DND-41 (cell line): ENCODE measurements around the gene RASA4B.

Experiments used
- ATAC-seq: fragments of 200-7000 bp; cut with Tn5 transposase; 3 replicates; pipeline ENCODE4 v1.9.1; 2021; ENCODE audit warnings: low read depth; ENCODE audit not compliant: insufficient read depth
- DNase-seq: peaks from one replicate; pipeline ENCODE4 v3.0.0-alpha.2; 2020
- H2AFZ ChIP-seq: 2 replicates; pipeline ENCODE4 v1.6.0; 2012; ENCODE audit warnings: low read depth, low read length
- H3K27ac ChIP-seq: 2 replicates; pipeline ENCODE4 v1.5.1; 2012; ENCODE audit warnings: low read length, inconsistent platforms
- H3K27me3 ChIP-seq: fragments of 200-600 bp; sonication (generic); 2 replicates; pipeline ENCODE4 v1.6.0; 2012; ENCODE audit warnings: low read length, mild to moderate bottlenecking, inconsistent platforms; ENCODE audit not compliant: insufficient read depth, poor library complexity
- H3K36me3 ChIP-seq: 2 replicates; pipeline ENCODE4 v1.5.1; 2012; ENCODE audit warnings: low read length, inconsistent platforms; ENCODE audit not compliant: insufficient read depth
- H3K4me1 ChIP-seq: 2 replicates; pipeline ENCODE4 v1.5.1; 2012; ENCODE audit warnings: mild to moderate bottlenecking, low read length; ENCODE audit not compliant: insufficient read depth
- H3K4me2 ChIP-seq: 2 replicates; pipeline ENCODE4 v1.6.0; 2012; ENCODE audit warnings: mild to moderate bottlenecking, moderate library complexity, low read length, inconsistent platforms; ENCODE audit not compliant: insufficient read depth
- H3K4me3 ChIP-seq, 2 experiments: fragments of 200-600 bp in 1 of 2; shearing (Covaris generic) in 1 of 2; 2 replicates each; pipeline ENCODE4 v1.5.1; 2012 to 2016; ENCODE audit warnings: inconsistent platforms in 2 of 2, low read length in 2 of 2, mild to moderate bottlenecking in 2 of 2, low read depth in 1 of 2, moderate library complexity in 1 of 2
- H3K79me2 ChIP-seq: 2 replicates; pipeline ENCODE4 v1.6.0; 2012; ENCODE audit warnings: low read length, inconsistent platforms; ENCODE audit not compliant: insufficient read depth
- H3K9ac ChIP-seq: 2 replicates; pipeline ENCODE4 v1.6.0; 2012; ENCODE audit warnings: low read depth, mild to moderate bottlenecking, inconsistent platforms, low read length, moderate library complexity
- H3K9me3 ChIP-seq: 2 replicates; pipeline ENCODE4 v1.5.1; 2012; ENCODE audit warnings: low read length, moderate library complexity, mild to moderate bottlenecking, inconsistent platforms; ENCODE audit not compliant: insufficient read depth, severe bottlenecking
- H4K20me1 ChIP-seq: 2 replicates; pipeline ENCODE4 v1.6.0; 2012; ENCODE audit warnings: low read length; ENCODE audit not compliant: insufficient read depth
- EZH2 ChIP-seq: IDR thresholded peaks from 3 replicates; pipeline ENCODE4 v1.6.1; 2012; ENCODE audit warnings: borderline replicate concordance, low read depth, mild to moderate bottlenecking, moderate library complexity, low read length, inconsistent platforms; ENCODE audit not compliant: severe bottlenecking
- TF ChIP-seq, protein P1 (sequence below): IDR thresholded peaks from 2 replicates; pipeline ENCODE4 v1.5.1; 2012; ENCODE audit warnings: borderline replicate concordance, low read length, moderate library complexity, mild to moderate bottlenecking; ENCODE audit not compliant: poor library complexity, severe bottlenecking; ENCODE audit errors: extremely low read depth

RASA4B gene

DNA sequence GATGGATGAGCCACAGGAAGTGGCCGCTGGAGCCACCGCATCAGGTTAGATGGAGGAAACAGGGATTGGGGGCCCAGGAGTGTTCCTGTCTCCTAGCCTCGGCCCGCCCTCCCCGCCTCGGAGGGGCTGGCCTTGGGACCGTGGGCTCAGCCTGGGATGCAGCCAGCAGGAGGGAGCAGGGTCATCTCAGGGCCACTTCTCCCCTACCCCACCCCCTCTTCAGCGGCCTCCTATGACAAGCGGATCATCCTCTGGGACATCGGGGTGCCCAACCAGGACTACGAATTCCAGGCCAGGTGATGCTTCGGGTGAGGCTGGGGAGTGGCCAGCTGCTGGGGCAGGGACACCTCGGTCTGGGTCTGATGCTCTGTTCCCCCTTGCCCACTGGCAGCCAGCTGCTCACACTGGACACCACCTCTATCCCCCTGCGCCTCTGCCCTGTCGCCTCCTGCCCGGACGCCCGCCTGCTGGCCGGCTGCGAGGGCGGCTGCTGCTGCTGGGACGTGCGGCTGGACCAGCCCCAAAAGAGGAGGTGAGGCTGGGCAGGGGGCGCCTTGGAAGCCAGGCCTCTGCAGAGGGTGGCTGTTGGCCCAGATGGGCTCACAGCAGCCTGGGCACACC lies 48.1 kb downstream of the RASA4B start:
- peaks cover 52% of the 10 kb centered on the region for H3K36me3 ChIP-seq
- no peaks in the 10 kb centered on the region for H3K9me3 ChIP-seq
- no peak overlapping the region for H3K27ac ChIP-seq
- TF ChIP-seq, protein P1, sequence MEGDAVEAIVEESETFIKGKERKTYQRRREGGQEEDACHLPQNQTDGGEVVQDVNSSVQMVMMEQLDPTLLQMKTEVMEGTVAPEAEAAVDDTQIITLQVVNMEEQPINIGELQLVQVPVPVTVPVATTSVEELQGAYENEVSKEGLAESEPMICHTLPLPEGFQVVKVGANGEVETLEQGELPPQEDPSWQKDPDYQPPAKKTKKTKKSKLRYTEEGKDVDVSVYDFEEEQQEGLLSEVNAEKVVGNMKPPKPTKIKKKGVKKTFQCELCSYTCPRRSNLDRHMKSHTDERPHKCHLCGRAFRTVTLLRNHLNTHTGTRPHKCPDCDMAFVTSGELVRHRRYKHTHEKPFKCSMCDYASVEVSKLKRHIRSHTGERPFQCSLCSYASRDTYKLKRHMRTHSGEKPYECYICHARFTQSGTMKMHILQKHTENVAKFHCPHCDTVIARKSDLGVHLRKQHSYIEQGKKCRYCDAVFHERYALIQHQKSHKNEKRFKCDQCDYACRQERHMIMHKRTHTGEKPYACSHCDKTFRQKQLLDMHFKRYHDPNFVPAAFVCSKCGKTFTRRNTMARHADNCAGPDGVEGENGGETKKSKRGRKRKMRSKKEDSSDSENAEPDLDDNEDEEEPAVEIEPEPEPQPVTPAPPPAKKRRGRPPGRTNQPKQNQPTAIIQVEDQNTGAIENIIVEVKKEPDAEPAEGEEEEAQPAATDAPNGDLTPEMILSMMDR, result no peak
- TF ChIP-seq EZH2, result no peak
- H2AFZ ChIP-seq, result no peak overlapping the region
- H3K4me1 ChIP-seq, result peaks cover 17% of the 10 kb centered on the region
- peaks cover 19% of the 10 kb centered on the region for H4K20me1 ChIP-seq
- ATAC-seq (no peak), DNase-seq (no peak)
- no peaks in the 10 kb centered on the region for H3K27me3 ChIP-seq
- H3K4me3 ChIP-seq, result no peak overlapping the region
- peaks cover 18% of the 10 kb centered on the region for H3K79me2 ChIP-seq
- no peak overlapping the region for H3K9ac ChIP-seq
- H3K4me2 ChIP-seq, result no peak overlapping the region

DNA sequence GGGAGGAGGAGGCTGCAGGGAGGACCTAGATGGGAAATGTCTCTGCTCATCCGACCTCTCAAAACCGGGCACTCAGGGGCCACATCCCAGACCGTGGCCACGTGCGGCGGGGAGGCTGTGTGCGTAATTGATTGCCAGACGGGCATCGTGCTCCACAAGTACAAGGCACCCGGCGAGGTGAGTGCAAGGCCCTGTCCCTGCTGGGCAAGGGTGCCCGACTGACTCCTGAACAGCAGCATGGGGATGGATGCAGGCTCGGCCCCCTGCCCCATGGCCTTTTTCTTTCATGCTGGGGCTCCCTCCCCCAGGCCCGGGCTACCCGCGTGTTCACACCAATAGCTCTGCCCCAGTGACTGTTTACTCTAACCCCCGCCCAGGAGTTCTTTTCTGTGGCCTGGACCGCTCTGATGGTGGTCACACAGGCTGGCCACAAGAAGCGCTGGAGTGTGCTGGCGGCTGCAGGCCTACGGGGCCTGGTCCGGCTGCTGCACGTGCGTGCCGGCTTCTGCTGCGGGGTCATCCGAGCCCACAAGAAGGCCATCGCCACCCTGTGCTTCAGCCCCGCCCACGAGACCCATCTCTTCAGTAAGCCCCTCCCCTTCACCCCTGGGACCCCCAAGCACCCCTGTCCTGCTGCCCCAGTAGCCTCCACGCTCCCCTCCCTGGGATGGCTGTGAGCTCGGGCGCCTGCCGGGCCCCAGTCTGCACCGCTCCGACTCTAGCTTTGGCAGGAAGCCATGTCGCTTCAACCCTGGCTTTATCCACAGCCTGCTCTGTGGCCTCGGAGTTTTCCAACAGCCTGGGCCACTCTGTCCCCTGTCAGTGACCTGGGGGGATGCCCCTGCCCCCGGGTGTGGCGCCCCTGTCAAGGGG lies 48.9 kb downstream of the RASA4B start:
- Histone ChIP-seq H3K9ac (no peak overlapping the region), H3K4me3 (no peak overlapping the region), H2AFZ (no peak overlapping the region), H3K4me1 (peaks cover 22% of the 10 kb centered on the region), H3K4me2 (no peak overlapping the region), H4K20me1 (peaks cover 19% of the 10 kb centered on the region), H3K79me2 (peaks cover 26% of the 10 kb centered on the region), H3K27ac (no peak overlapping the region), H3K36me3 (peaks cover 50% of the 10 kb centered on the region), H3K9me3 (no peaks in the 10 kb centered on the region), H3K27me3 (no peaks in the 10 kb centered on the region)
- ATAC-seq (no peak), DNase-seq (no peak)
- TF ChIP-seq, protein P1, result no peak
- TF ChIP-seq EZH2, result no peak

DNA sequence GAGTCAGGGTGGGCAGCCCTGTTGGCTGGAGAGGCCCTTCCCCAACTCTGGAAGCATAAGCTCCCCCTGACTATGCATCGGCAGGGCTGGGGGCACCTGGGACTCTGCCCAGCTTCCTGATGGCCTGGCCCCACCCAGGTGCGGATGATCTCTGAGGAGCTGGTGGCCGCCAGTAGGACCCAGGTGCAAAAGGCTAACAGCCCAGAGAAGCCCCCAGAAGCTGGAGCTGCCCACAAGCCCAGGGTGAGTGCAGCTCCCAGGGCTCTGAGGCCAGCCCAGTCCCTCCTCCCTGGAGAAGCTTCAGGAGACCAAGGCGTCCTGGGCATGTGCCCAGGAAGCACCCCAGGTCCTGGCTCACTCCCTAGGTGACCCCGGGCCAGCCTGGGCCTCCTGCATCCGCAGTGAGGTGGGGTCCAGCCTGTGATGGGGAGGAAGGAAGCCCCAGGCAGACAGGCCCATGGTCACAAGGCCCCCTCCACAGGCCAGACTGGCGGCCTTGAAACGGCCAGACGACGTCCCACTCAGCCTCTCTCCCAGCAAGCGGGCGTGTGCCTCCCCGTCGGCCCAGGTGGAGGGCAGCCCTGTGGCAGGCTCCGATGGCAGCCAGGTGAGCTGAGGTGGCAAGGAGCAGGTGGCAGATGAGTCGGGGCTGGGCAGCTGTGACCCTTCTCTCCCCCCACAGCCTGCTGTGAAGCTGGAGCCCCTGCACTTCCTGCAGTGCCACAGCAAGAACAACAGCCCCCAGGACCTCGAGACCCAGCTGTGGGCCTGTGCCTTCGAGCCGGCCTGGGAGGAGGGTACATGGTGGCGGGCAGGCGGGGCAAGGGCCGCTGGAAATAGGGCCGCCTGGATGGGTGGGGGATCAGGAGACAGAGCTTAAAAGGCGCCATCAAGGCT lies 49.7 kb downstream of the RASA4B start:
- Histone ChIP-seq H2AFZ (no peak overlapping the region), H3K36me3 (peaks cover 41% of the 10 kb centered on the region), H3K79me2 (peaks cover 35% of the 10 kb centered on the region), H3K27ac (no peak overlapping the region), H3K27me3 (no peaks in the 10 kb centered on the region), H3K4me3 (no peak overlapping the region), H3K9me3 (no peaks in the 10 kb centered on the region), H4K20me1 (peaks cover 15% of the 10 kb centered on the region), H3K9ac (no peak overlapping the region), H3K4me1 (peaks cover 28% of the 10 kb centered on the region), H3K4me2 (no peak overlapping the region; the same call in 1 of the 2 replicates)
- ATAC-seq (no peak), DNase-seq (no peak)
- TF ChIP-seq, protein P1, result no peak
- TF ChIP-seq EZH2, result no peak
